ENCODE measurements around the gene C1orf210. TPM values are rescaled to one million over a fixed set of nuclear protein-coding genes. Genes with fewer than 3 reads are reported as not detected.

C1orf210 gene
- total and polyA plus RNA-seq, 2 donors (not counting 1 experiment from before 2014, with no cell fraction given) = not detected

- H3K4me3 Mint-ChIP-seq = no peak overlapping the region
These were observed 29.8 kb downstream of the C1orf210 start for GRCh38 chr1:43255438-43256210.

More at GRCh38 chr1:43255438-43256210, 29.8 kb downstream of the C1orf210 start:
- ATAC-seq (ENCODE audit: low read depth) = no peak
- Histone ChIP-seq H3K4me1 (ENCODE audit: control insufficient read depth in 2 of 2, insufficient read depth in 2 of 2, low read length in 2 of 2) (no peaks in the 10 kb centered on the region), H2AFZ (ENCODE audit: insufficient read depth, low read depth, low read length, poor library complexity, severe bottlenecking) (no peak overlapping the region), H3K9ac (ENCODE audit: low read length) (no peak overlapping the region), H3K36me3 (replicated peaks in 1 of 2; ENCODE audit: control extremely low read depth in 1 of 2, control insufficient read depth in 1 of 2, extremely low read depth in 1 of 2, insufficient read depth in 2 of 2, low read length in 1 of 2) (no peaks in the 10 kb centered on the region), H3K9me3 (ENCODE audit: control extremely low read depth in 1 of 3, control insufficient read depth in 2 of 3, insufficient read depth in 1 of 3, low read length in 2 of 3) (peaks cover 0 to 13% (median 7%) of the 10 kb centered on the region in 3 donors), H3K27ac (ENCODE audit: low read length in 2 of 2) (no peak overlapping the region), H3K79me2 (ENCODE audit: control insufficient read depth, insufficient read depth, low read length) (no peaks in the 10 kb centered on the region), H3K4me2 (replicated peaks; ENCODE audit: low read depth, low read length, poor library complexity, severe bottlenecking) (no peak overlapping the region), H4K20me1 (ENCODE audit: control insufficient read depth, insufficient read depth, low read length, poor library complexity, severe bottlenecking) (no peaks in the 10 kb centered on the region), H3K4me3 (ENCODE audit: control extremely low read depth in 1 of 5, extremely low read depth in 1 of 5, insufficient read depth in 1 of 5, low read depth in 2 of 5, low read length in 4 of 5) (no peak overlapping the region), H3K27me3 (replicated peaks in 1 of 4; ENCODE audit: control extremely low read depth in 1 of 4, control insufficient read depth in 3 of 4, insufficient read depth in 4 of 4, low read length in 3 of 4) (peaks cover 0 to 6% (median 2%) of the 10 kb centered on the region in 4 experiments)
- WGBS (ENCODE audit: insufficient coverage) = 75% methylated on average over 9 of the region's 10 CpGs
- no peak overlapping the region for H3K27ac Mint-ChIP-seq
- intact Hi-C loops (cut with micrococcal nuclease) = no loop called here
- no peaks in the 10 kb centered on the region for H3K27me3 Mint-ChIP-seq
- DNase-seq = no peak
- no peaks in the 10 kb centered on the region for H3K4me1 Mint-ChIP-seq
- no peaks in the 10 kb centered on the region for H3K9me3 Mint-ChIP-seq (ENCODE audit: insufficient read depth)
- ChIA-PET POLR2A (no interaction called here), CTCF (no interaction called here)
- TF ChIP-seq CTCF (IDR thresholded peaks at IDR 0.05) (no peak), EZH2 (IDR thresholded peaks at IDR 0.05; ENCODE audit: borderline replicate concordance, insufficient read depth, low read depth, low read length, poor library complexity, severe bottlenecking) (no peak)
